ENCODE data around the gene OR8G1. TPM values are rescaled to one million over a fixed set of nuclear protein-coding genes. Genes with fewer than 3 reads are reported as not detected.

The OR8G1 gene
- total RNA-seq, 2 experiments from 2014 or later: not detected

DNA sequence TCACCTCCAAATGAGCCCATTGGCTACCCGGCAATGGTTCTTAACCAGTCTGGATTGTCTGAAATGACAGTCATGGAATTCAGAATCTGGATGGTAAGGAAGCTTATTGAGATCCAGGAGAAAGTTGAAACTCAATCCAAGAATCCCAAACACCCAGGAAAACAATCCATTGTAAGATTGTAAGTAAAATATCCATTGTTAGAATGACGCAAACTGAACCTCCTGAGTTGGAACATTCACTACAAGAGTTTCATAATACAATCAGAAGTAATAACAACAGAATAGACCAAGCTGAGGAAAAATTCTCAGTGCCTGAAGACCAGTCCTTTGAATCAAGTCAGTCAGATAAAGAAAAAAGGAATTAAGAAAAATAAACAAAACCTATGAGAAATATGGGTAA lies 37.4 kb downstream of the OR8G1 start:
- Histone ChIP-seq H2AFZ (ENCODE audit: low read length) (no peak overlapping the region), H3K4me3 (ENCODE audit: low read depth, low read length, poor library complexity, severe bottlenecking) (no peak overlapping the region), H3K79me2 (ENCODE audit: insufficient read depth, low read depth, low read length) (no peaks in the 10 kb centered on the region), H3K36me3 (ENCODE audit: insufficient read depth, low read length) (no peaks in the 10 kb centered on the region), H4K20me1 (ENCODE audit: insufficient read depth, low read length) (no peaks in the 10 kb centered on the region), H3K4me2 (ENCODE audit: low read length) (no peak overlapping the region), H3K27ac (ENCODE audit: low read depth, low read length, poor library complexity, severe bottlenecking) (no peak overlapping the region), H3K4me1 (ENCODE audit: insufficient read depth, low read length, poor library complexity, severe bottlenecking) (no peaks in the 10 kb centered on the region), H3K9me3 (ENCODE audit: low read length) (no peaks in the 10 kb centered on the region), H3K9me2 (ENCODE audit: insufficient read depth, low read length) (no peaks in the 10 kb centered on the region)
- CTCF ChIA-PET (ENCODE audit: unreplicated experiment): no interaction called here
- TF ChIP-seq, protein P1, sequence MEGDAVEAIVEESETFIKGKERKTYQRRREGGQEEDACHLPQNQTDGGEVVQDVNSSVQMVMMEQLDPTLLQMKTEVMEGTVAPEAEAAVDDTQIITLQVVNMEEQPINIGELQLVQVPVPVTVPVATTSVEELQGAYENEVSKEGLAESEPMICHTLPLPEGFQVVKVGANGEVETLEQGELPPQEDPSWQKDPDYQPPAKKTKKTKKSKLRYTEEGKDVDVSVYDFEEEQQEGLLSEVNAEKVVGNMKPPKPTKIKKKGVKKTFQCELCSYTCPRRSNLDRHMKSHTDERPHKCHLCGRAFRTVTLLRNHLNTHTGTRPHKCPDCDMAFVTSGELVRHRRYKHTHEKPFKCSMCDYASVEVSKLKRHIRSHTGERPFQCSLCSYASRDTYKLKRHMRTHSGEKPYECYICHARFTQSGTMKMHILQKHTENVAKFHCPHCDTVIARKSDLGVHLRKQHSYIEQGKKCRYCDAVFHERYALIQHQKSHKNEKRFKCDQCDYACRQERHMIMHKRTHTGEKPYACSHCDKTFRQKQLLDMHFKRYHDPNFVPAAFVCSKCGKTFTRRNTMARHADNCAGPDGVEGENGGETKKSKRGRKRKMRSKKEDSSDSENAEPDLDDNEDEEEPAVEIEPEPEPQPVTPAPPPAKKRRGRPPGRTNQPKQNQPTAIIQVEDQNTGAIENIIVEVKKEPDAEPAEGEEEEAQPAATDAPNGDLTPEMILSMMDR (conservative IDR thresholded peaks at IDR 0.05; ENCODE audit: low read length): no peak
- TF ChIP-seq EZH2phosphoT487 (IDR thresholded peaks at IDR 0.05; ENCODE audit: borderline replicate concordance, low read depth, low read length): no peak
- no peak for DNase-seq (ENCODE audit: low spot score)
- intact Hi-C loops (cut with micrococcal nuclease; ENCODE audit: unreplicated experiment): no loop called here
- no TSS peak for BruUV-seq (replicated peaks)
- POLR2A ChIA-PET: no interaction called here

DNA sequence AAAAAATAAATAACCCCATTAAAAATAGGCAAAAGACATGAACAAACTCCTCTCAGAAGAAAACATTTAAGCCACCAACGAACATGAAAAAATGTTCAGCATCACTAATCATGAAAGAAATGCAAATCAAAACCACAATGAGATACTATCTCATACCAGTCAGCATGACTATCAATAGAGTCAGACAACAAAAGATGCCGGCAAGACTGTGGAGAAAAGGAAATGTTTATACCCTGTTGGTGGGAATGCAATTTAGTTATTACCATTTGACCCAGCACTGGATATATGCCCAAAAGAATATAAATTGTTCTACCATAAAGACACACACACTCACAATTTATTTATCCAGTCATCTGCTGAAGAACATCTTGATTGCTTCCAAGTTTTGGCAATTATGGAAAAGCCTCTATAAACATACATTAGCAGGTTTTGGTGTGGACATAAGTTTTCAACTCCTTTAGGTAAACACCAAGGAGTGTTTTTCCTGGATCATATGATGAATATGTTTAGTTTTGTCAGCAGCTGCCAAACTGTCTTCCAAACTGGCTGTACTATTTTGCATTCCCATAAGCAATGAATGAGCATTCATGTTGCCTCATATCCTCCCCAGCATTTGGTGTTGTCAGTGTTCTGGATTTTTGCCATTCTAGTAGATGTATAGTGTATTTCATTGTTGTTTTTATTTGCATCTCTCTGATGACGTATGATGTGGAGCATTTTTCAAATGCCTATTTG lies 44.9 kb downstream of the OR8G1 start:
- POLR2A ChIA-PET: no interaction called here
- TF ChIP-seq EZH2phosphoT487 (IDR thresholded peaks at IDR 0.05; ENCODE audit: borderline replicate concordance, low read depth, low read length): no peak
- TF ChIP-seq, protein P1 (conservative IDR thresholded peaks at IDR 0.05; ENCODE audit: low read length): no peak

DNA sequence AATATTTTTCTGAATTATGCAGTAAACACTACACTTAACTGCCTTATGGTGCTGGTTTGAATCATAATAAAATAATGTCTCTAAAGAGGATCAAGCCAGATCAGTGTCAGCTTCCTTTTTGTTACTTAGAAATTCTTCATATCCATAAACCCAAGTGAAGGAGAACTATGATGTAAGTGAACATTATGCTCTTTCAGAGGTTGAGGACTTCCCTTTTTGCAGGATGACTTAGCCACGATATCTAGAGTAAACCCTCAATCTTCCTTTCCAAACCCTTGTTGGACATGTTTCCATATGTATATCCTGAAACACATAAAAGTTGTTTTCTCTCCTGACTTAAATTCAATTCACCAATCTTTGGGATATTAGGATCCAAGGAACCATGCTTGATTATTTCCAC lies 53.8 kb downstream of the OR8G1 start:
- Histone ChIP-seq H3K79me2 (ENCODE audit: insufficient read depth, low read depth, low read length) (no peaks in the 10 kb centered on the region), H4K20me1 (ENCODE audit: insufficient read depth, low read length) (no peaks in the 10 kb centered on the region), H3K9me3 (ENCODE audit: low read length) (no peaks in the 10 kb centered on the region), H3K9me2 (ENCODE audit: insufficient read depth, low read length) (no peaks in the 10 kb centered on the region), H2AFZ (ENCODE audit: low read length) (no peak overlapping the region), H3K4me1 (ENCODE audit: insufficient read depth, low read length, poor library complexity, severe bottlenecking) (no peaks in the 10 kb centered on the region), H3K27ac (ENCODE audit: low read depth, low read length, poor library complexity, severe bottlenecking) (no peak overlapping the region), H3K4me2 (ENCODE audit: low read length) (no peak overlapping the region), H3K36me3 (ENCODE audit: insufficient read depth, low read length) (no peaks in the 10 kb centered on the region), H3K4me3 (ENCODE audit: low read depth, low read length, poor library complexity, severe bottlenecking) (no peak overlapping the region)
- intact Hi-C loops (cut with micrococcal nuclease; ENCODE audit: unreplicated experiment): no loop called here
- no peak for TF ChIP-seq EZH2phosphoT487 (IDR thresholded peaks at IDR 0.05; ENCODE audit: borderline replicate concordance, low read depth, low read length)
- TF ChIP-seq, protein P1 (conservative IDR thresholded peaks at IDR 0.05; ENCODE audit: low read length): no peak
- POLR2A ChIA-PET: interaction anchor here (0.6 kb wide), 1 partner anchor 22 kb away, joined by 6 read pairs; no protein-coding TSS in a partner anchor
- DNase-seq (ENCODE audit: low spot score): no peak
- BruUV-seq (replicated peaks): no TSS peak
- CTCF ChIA-PET (ENCODE audit: unreplicated experiment): no interaction called here

More for the DNA sequence above, 44.9 kb downstream of the OR8G1 start:
- Histone ChIP-seq H3K4me3 (ENCODE audit: low read depth, low read length, poor library complexity, severe bottlenecking) (no peak overlapping the region), H3K27ac (ENCODE audit: low read depth, low read length, poor library complexity, severe bottlenecking) (no peak overlapping the region), H3K79me2 (ENCODE audit: insufficient read depth, low read depth, low read length) (no peaks in the 10 kb centered on the region), H3K9me3 (ENCODE audit: low read length) (no peaks in the 10 kb centered on the region), H3K4me1 (ENCODE audit: insufficient read depth, low read length, poor library complexity, severe bottlenecking) (no peaks in the 10 kb centered on the region), H3K9me2 (ENCODE audit: insufficient read depth, low read length) (no peaks in the 10 kb centered on the region), H3K36me3 (ENCODE audit: insufficient read depth, low read length) (no peaks in the 10 kb centered on the region), H3K4me2 (ENCODE audit: low read length) (0 out of 2 replicates have a peak overlapping the region, but pooled peaks have one; percentile 6), H2AFZ (ENCODE audit: low read length) (peak overlapping the region; percentile 39; the same call in 1 of the 2 replicates), H4K20me1 (ENCODE audit: insufficient read depth, low read length) (no peaks in the 10 kb centered on the region)
- intact Hi-C loops (cut with micrococcal nuclease; ENCODE audit: unreplicated experiment): no loop called here
- DNase-seq (ENCODE audit: low spot score): no peak
- CTCF ChIA-PET (ENCODE audit: unreplicated experiment): no interaction called here
- BruUV-seq (replicated peaks): no TSS peak
